H1 (cell line): ENCODE data around the gene TMEM198. TPM values are rescaled to one million over a fixed set of nuclear protein-coding genes. Genes with fewer than 3 reads are reported as not detected.

Source experiments
- CTCF ChIA-PET: fragments of 300-600 bp; sonication (Branson Sonifier 250); formaldehyde crosslinking; loops from one replicate; lab custom pipeline; 2021; ENCODE audit not compliant: partially characterized antibody; lab: Charles Lee
- POLR2A ChIA-PET: fragments of 300-600 bp; sonication (Branson Sonifier 250); formaldehyde crosslinking; loops from one replicate; lab custom pipeline; 2021; ENCODE audit warnings: inconsistent platforms; ENCODE audit not compliant: partially characterized antibody; lab: Charles Lee
- DNase-seq, 2 experiments: peaks; one replicate each; pipeline versions ENCODE4 v3.0.0 to v3.0.0-alpha.2; 2010 to 2022; ENCODE audit warnings: low spot score in 2 of 2, low read depth in 1 of 2, mixed read lengths in 1 of 2
- FAIRE-seq: peaks from 2 replicates; lab custom pipeline; 2011; peaks lifted over from hg19 to GRCh38; lab: Jason Lieb, UNC
- H2AFZ ChIP-seq: 2 replicates; pipeline ENCODE4 v1.8.1; 2012; ENCODE audit warnings: low read length, inconsistent platforms
- H2AK5ac ChIP-seq: 2 replicates; pipeline ENCODE4 v1.6.1; 2013; ENCODE audit warnings: low read depth, low read length
- H2BK120ac ChIP-seq: replicated peaks from 2 replicates; pipeline ENCODE3; 2013; ENCODE audit warnings: low read depth, low read length, inconsistent platforms
- H2BK12ac ChIP-seq: 2 replicates; pipeline ENCODE4 v1.6.1; 2013; ENCODE audit warnings: low read depth, low read length
- H2BK15ac ChIP-seq: 2 replicates; pipeline ENCODE4 v1.6.1; 2013; ENCODE audit warnings: low read length
- H2BK20ac ChIP-seq: 2 replicates; pipeline ENCODE4 v1.6.1; 2013; ENCODE audit warnings: low read length
- H2BK5ac ChIP-seq: 2 replicates; pipeline ENCODE4 v1.6.1; 2013; ENCODE audit warnings: low read depth, low read length
- H3K14ac ChIP-seq: 2 replicates; pipeline ENCODE4 v1.6.1; 2013; ENCODE audit warnings: inconsistent platforms; ENCODE audit not compliant: insufficient read length
- H3K18ac ChIP-seq: 2 replicates; pipeline ENCODE4 v1.6.1; 2013; ENCODE audit warnings: low read length; ENCODE audit errors: extremely low read depth
- H3K23ac ChIP-seq: 2 replicates; pipeline ENCODE4 v1.6.1; 2013; ENCODE audit warnings: inconsistent platforms; ENCODE audit not compliant: insufficient read length
- H3K23me2 ChIP-seq: 2 replicates; pipeline ENCODE4 v1.6.1; 2013; ENCODE audit warnings: low read depth, low read length
- H3K27ac ChIP-seq: 2 replicates; pipeline ENCODE4 v1.6.1; 2011; ENCODE audit warnings: low read depth, low read length, inconsistent platforms
- H3K27me3 ChIP-seq, 4 experiments: replicated peaks in 1 of 4; 1 replicate in 1 of 4; 2 replicates in 3 of 4; pipeline versions ENCODE4 v1.6.1 to v1.8.1; 2011 to 2013; ENCODE audit warnings: low read length in 3 of 4, mild to moderate bottlenecking in 3 of 4, inconsistent platforms in 2 of 4, mixed read lengths in 2 of 4, moderate library complexity in 1 of 4; ENCODE audit not compliant: control insufficient read depth in 3 of 4, insufficient read depth in 3 of 4; ENCODE audit errors: extremely low read depth in 1 of 4
- H3K36me3 ChIP-seq, 4 experiments: 2 replicates each; pipeline versions ENCODE4 v1.6.1 to v1.8.1; 2011 to 2013; ENCODE audit warnings: mild to moderate bottlenecking in 4 of 4, low read length in 3 of 4, moderate library complexity in 2 of 4, control low read depth in 1 of 4, inconsistent platforms in 1 of 4; ENCODE audit not compliant: insufficient read depth in 4 of 4, control insufficient read depth in 2 of 4
- H3K4ac ChIP-seq: replicated peaks from 2 replicates; pipeline ENCODE3; 2013; ENCODE audit warnings: low read length, low read depth, mixed read lengths, inconsistent platforms; ENCODE audit not compliant: insufficient read length
- H3K4me1 ChIP-seq, 4 experiments: replicated peaks in 1 of 4; 1 replicate in 1 of 4; 2 replicates in 3 of 4; pipeline versions ENCODE4 v1.6.1 to v1.8.1; 2011 to 2013; ENCODE audit warnings: low read length in 3 of 4, inconsistent platforms in 2 of 4, mixed read lengths in 1 of 4; ENCODE audit not compliant: insufficient read depth in 4 of 4, control insufficient read depth in 3 of 4
- H3K4me2 ChIP-seq, 2 experiments: 2 replicates each; pipeline versions ENCODE4 v1.6.1 to v1.8.1; 2011 to 2013; ENCODE audit warnings: low read depth in 2 of 2, low read length in 2 of 2, control low read depth in 1 of 2, inconsistent platforms in 1 of 2, mild to moderate bottlenecking in 1 of 2; ENCODE audit not compliant: insufficient read depth in 1 of 2
- H3K4me3 ChIP-seq, 4 experiments: fragments of 200-600, 300-600 bp in 1 of 4; sonication (generic), shearing (Covaris generic), sonication (Bioruptor Twin) in 1 of 4; 2 replicates each; pipeline versions ENCODE4 v1.5.1 to v1.8.1; 2011 to 2016; ENCODE audit warnings: low read length in 4 of 4, low read depth in 3 of 4, control low read depth in 2 of 4, inconsistent platforms in 2 of 4, mild to moderate bottlenecking in 2 of 4, mixed read lengths in 1 of 4, moderate library complexity in 1 of 4; ENCODE audit not compliant: insufficient read depth in 2 of 4; ENCODE audit errors: extremely low read depth in 1 of 4
- H3K56ac ChIP-seq: replicated peaks from 2 replicates; pipeline ENCODE3; 2013; ENCODE audit warnings: low read depth, mild to moderate bottlenecking, mixed read lengths, low read length, inconsistent platforms; ENCODE audit not compliant: insufficient read length
- H3K79me1 ChIP-seq: 2 replicates; pipeline ENCODE4 v1.6.1; 2013; ENCODE audit warnings: low read depth, low read length, control low read depth
- H3K79me2 ChIP-seq, 2 experiments: 2 replicates each; pipeline versions ENCODE4 v1.6.1 to v1.8.1; 2012 to 2013; ENCODE audit warnings: low read length in 2 of 2, mild to moderate bottlenecking in 2 of 2, inconsistent platforms in 1 of 2; ENCODE audit not compliant: insufficient read depth in 2 of 2, control insufficient read depth in 1 of 2
- H3K9ac ChIP-seq, 4 experiments: replicated peaks in 1 of 4; 1 replicate in 1 of 4; 2 replicates in 3 of 4; pipeline versions ENCODE4 v1.6.1 to v1.8.1; 2011 to 2013; ENCODE audit warnings: low read depth in 3 of 4, low read length in 3 of 4, control low read depth in 2 of 4, mild to moderate bottlenecking in 2 of 4, moderate library complexity in 2 of 4, inconsistent platforms in 1 of 4; ENCODE audit errors: extremely low read depth in 1 of 4
- H3K9me3 ChIP-seq, 2 experiments: 2 replicates each; pipeline versions ENCODE4 v1.6.1 to v1.8.1; 2012 to 2013; ENCODE audit warnings: mild to moderate bottlenecking in 2 of 2, moderate library complexity in 2 of 2, control low read depth in 1 of 2, inconsistent platforms in 1 of 2, low read depth in 1 of 2, low read length in 1 of 2, mixed read lengths in 1 of 2; ENCODE audit not compliant: insufficient read depth in 2 of 2
- H4K20me1 ChIP-seq, 2 experiments: replicated peaks in 1 of 2; 2 replicates each; pipeline versions ENCODE3 to v1.8.1; 2011 to 2013; ENCODE audit warnings: inconsistent platforms in 2 of 2, low read length in 2 of 2, mild to moderate bottlenecking in 1 of 2; ENCODE audit not compliant: insufficient read depth in 2 of 2, control insufficient read depth in 1 of 2
- H4K5ac ChIP-seq: 2 replicates; pipeline ENCODE4 v1.6.1; 2013; ENCODE audit warnings: low read length, low read depth, mixed read lengths, inconsistent platforms; ENCODE audit not compliant: insufficient read length
- H4K8ac ChIP-seq: 2 replicates; pipeline ENCODE4 v1.8.0; 2013; ENCODE audit warnings: mild to moderate bottlenecking, moderate library complexity, low read length, inconsistent platforms; ENCODE audit not compliant: insufficient read depth; ENCODE audit errors: extremely low read depth
- H4K91ac ChIP-seq: replicated peaks from 2 replicates; pipeline ENCODE3; 2013; ENCODE audit warnings: low read length, mixed read lengths, inconsistent platforms; ENCODE audit not compliant: insufficient read length
- BRCA1 ChIP-seq: IDR thresholded peaks from 2 replicates; pipeline ENCODE4 v1.6.1; 2012; ENCODE audit warnings: low read depth, low read length, improper control_type of control experiment
- CBX5 ChIP-seq: fragments of 300-800, 300-1000 bp; sonication (generic); IDR thresholded peaks from 2 replicates; pipeline ENCODE4 v1.7.1; 2016; ENCODE audit warnings: antibody characterized with exemption, low read length, low read depth
- CHD2 ChIP-seq: IDR thresholded peaks from 2 replicates; pipeline ENCODE4 v1.6.1; 2012; ENCODE audit warnings: low read length, improper control_type of control experiment
- E2F6 ChIP-seq: IDR thresholded peaks from 2 replicates; pipeline ENCODE4 v1.6.1; 2012; ENCODE audit warnings: inconsistent platforms
- EP300 ChIP-seq, 2 experiments: IDR thresholded peaks; 1 replicate in 1 of 2; 2 replicates in 1 of 2; pipeline ENCODE4 v1.6.1; 2011 to 2012; ENCODE audit warnings: low read depth in 2 of 2, low read length in 2 of 2, mild to moderate bottlenecking in 2 of 2, borderline replicate concordance in 1 of 2, inconsistent platforms in 1 of 2, moderate library complexity in 1 of 2
- HDAC2 ChIP-seq, 2 experiments: fragments of 300-600 bp in 1 of 2; sonication (generic) in 1 of 2; IDR thresholded peaks; 2 replicates each; pipeline ENCODE4 v1.6.1; 2011 to 2012; ENCODE audit warnings: low read depth in 2 of 2, low read length in 2 of 2, mild to moderate bottlenecking in 2 of 2, moderate library complexity in 2 of 2, borderline replicate concordance in 1 of 2, inconsistent platforms in 1 of 2
- KDM5A ChIP-seq: fragments of 200-600 bp; IDR thresholded peaks from 2 replicates; pipeline ENCODE4 v1.7.1; 2012; ENCODE audit warnings: mild to moderate bottlenecking, low read length, inconsistent platforms, mixed read lengths
- RFX5 ChIP-seq: IDR thresholded peaks from 2 replicates; pipeline ENCODE4 v1.6.1; 2011; ENCODE audit warnings: low read depth, low read length, improper control_type of control experiment, borderline replicate concordance
- SIRT6 ChIP-seq: IDR thresholded peaks from one replicate; pipeline ENCODE4 v1.7.1; 2012; ENCODE audit warnings: low read length, inconsistent platforms
- SP2 ChIP-seq: IDR thresholded peaks from 2 replicates; pipeline ENCODE4 v1.6.1; 2012; ENCODE audit warnings: mild to moderate bottlenecking, low read length, inconsistent platforms
- SP4 ChIP-seq: IDR thresholded peaks from 2 replicates; pipeline ENCODE4 v1.6.1; 2012; ENCODE audit warnings: low read length, inconsistent platforms
- SUZ12 ChIP-seq: fragments of 200-600 bp; sonication (generic); IDR thresholded peaks from 2 replicates; pipeline ENCODE4 v1.6.1; 2012; ENCODE audit warnings: mild to moderate bottlenecking, inconsistent platforms, low read length, moderate library complexity, mixed read lengths
- ZNF274 ChIP-seq: IDR thresholded peaks from 2 replicates; pipeline ENCODE4 v1.7.0; 2012; ENCODE audit warnings: low read length, borderline replicate concordance; ENCODE audit errors: extremely low read depth
- WGBS, 2 experiments: shearing (Covaris generic) in 1 of 2; methylation state at CpG; one replicate each; pipeline versions ENCODE4 v1.1.6 to v1.1.7; 2013 to 2015; ENCODE audit warnings: low lambda C conversion rate in 2 of 2, mixed read lengths in 2 of 2, inconsistent platforms in 1 of 2, low coverage in 1 of 2, missing lambda C conversion rate in 1 of 2; ENCODE audit not compliant: insufficient replicate concordance in 2 of 2, insufficient coverage in 1 of 2, insufficient read length in 1 of 2; ENCODE audit errors: extremely low coverage in 1 of 2, missing lambda C conversion rate in 1 of 2; 5-methylcytosine and 5-hydroxymethylcytosine counted together
- polyA plus RNA-seq, 7 experiments: library from polyadenylated mRNA; depleted of rRNA in 3 of 7; stranded (reverse) in 5 of 7; unstranded in 2 of 7; fragments of >200 nt in 5 of 7; fragments of 200-250 nt in 2 of 7; gene quantifications; 1 replicate in 5 of 7; 2 replicates in 1 of 7; 4 replicates in 1 of 7; pipeline versions ENCODE4 v1.2.1 to v1.2.3, GENCODE V29; 2011 to 2013; ENCODE audit warnings: missing spikeins in 2 of 7, mixed read lengths in 2 of 7
- total RNA-seq: library from RNA; stranded (reverse); fragmentation: NEBNext Ultra II Directional; extraction: Animal tissue kit (Norgen Biotek cat#: 25700); gene quantifications from 2 replicates; pipeline ENCODE4 v1.2.1, GENCODE V29; 2021

Gene TMEM198
- total and polyA plus RNA-seq, 2 of the 8 experiments (the other 6 are each of a cell fraction or from before 2014, with no cell fraction given): 10.2 to 10.4 TPM

GRCh38 chr2:219516888-219517287 lies 26.9 kb upstream of the TMEM198 start:
- H3K36me3 ChIP-seq: no peaks in the 10 kb centered on the region
- peaks cover 4 to 39% (median 33%) of the 10 kb centered on the region in 4 experiments for H3K4me1 ChIP-seq
- TF ChIP-seq ZNF274: no peak
- no peak for TF ChIP-seq SP4
- TF ChIP-seq SUZ12: no peak
- no peak for TF ChIP-seq CHD2
- no peak for TF ChIP-seq CBX5
- TF ChIP-seq SIRT6: no peak
- no peak for TF ChIP-seq KDM5A
- no peak for TF ChIP-seq HDAC2 (IDR thresholded peaks at IDR 0.05; ENCODE audit: borderline replicate concordance in 1 of 2, low read depth in 2 of 2, low read length in 2 of 2)
- TF ChIP-seq E2F6: no peak
- no peak for TF ChIP-seq BRCA1
- no peak for TF ChIP-seq EP300 (IDR thresholded peaks at IDR 0.05; ENCODE audit: borderline replicate concordance in 1 of 2, low read depth in 2 of 2, low read length in 2 of 2)
- TF ChIP-seq RFX5: no peak
- TF ChIP-seq SP2: no peak

More at GRCh38 chr2:219516888-219517287, 26.9 kb upstream of the TMEM198 start:
- Histone ChIP-seq H2BK5ac (no peak overlapping the region), H3K9me3 (no peaks in the 10 kb centered on the region), H2AFZ (no peak overlapping the region), H3K4me3 (no peak overlapping the region), H2BK15ac (no peak overlapping the region), H2BK12ac (no peak overlapping the region), H3K79me2 (no peaks in the 10 kb centered on the region), H4K20me1 (peaks cover 2 to 5% of the 10 kb centered on the region in 2 experiments), H2AK5ac (no peak overlapping the region), H3K79me1 (no peaks in the 10 kb centered on the region), H4K5ac (no peak overlapping the region), H3K23me2 (peaks cover 3% of the 10 kb centered on the region; the same call in 1 of the 2 replicates), H3K18ac (no peak overlapping the region), H3K14ac (no peak overlapping the region), H3K23ac (no peak overlapping the region), H3K4me2 (no peak overlapping the region), H3K9ac (no peak overlapping the region), H3K27me3 (peaks cover 2 to 51% (median 40%) of the 10 kb centered on the region in 4 experiments), H2BK20ac (no peak overlapping the region), H2BK120ac (no peak overlapping the region), H4K91ac (no peak overlapping the region), H4K8ac (no peak overlapping the region), H3K56ac (no peak overlapping the region), H3K4ac (no peak overlapping the region), H3K27ac (no peak overlapping the region)
- no peak for FAIRE-seq
- no peak for DNase-seq
- CTCF ChIA-PET: interaction anchor here (1.5 to 113.1 kb wide), 5 partner anchors 10 to 119 kb away, joined by 4 to 7248 read pairs (median 407); partner anchors contain the start of genes DES, GMPPA and SPEG
- 92% methylated on average over 6 of the region's 7 CpGs; no CpG with 5 or more reads in 1 of the 2 experiments for WGBS, 2 experiments
- POLR2A ChIA-PET: interaction anchor here (0.9 to 5.5 kb wide), 2 partner anchors 20 to 35 kb away, joined by 4 to 36 read pairs; partner anchors contain the start of gene GMPPA
